H9 (cell line): ENCODE data around the gene AWAT2. TPM values are rescaled to one million over a fixed set of nuclear protein-coding genes. Genes with fewer than 3 reads are reported as not detected.
A peak's percentile ranks its signal among the peaks of the same experiment; 100 is the strongest.

ENCODE experiments used
- DNase-seq: peaks from one replicate; pipeline ENCODE4 v3.0.0-alpha.2; 2017
- H2AFZ ChIP-seq: one replicate; pipeline ENCODE4 v1.6.1; 2013; ENCODE audit warnings: mild to moderate bottlenecking, low read length, control low read depth, moderate library complexity
- H2AK5ac ChIP-seq: 2 replicates; pipeline ENCODE4 v1.6.1; 2013; ENCODE audit warnings: low read length, control low read depth, mixed read lengths; ENCODE audit not compliant: insufficient read length
- H2BK120ac ChIP-seq: one replicate; pipeline ENCODE4 v1.6.1; 2013; ENCODE audit warnings: low read depth, mild to moderate bottlenecking, low read length, control low read depth, inconsistent platforms; ENCODE audit not compliant: poor library complexity, severe bottlenecking
- H2BK12ac ChIP-seq: 2 replicates; pipeline ENCODE4 v1.6.1; 2013; ENCODE audit warnings: low read length, control low read depth, mixed read lengths, low read depth; ENCODE audit not compliant: insufficient read length
- H2BK15ac ChIP-seq: 2 replicates; pipeline ENCODE4 v1.6.1; 2013; ENCODE audit warnings: low read depth, low read length, control low read depth
- H2BK20ac ChIP-seq: one replicate; pipeline ENCODE4 v1.6.1; 2013; ENCODE audit warnings: low read depth, mild to moderate bottlenecking, low read length, control low read depth, inconsistent platforms; ENCODE audit not compliant: poor library complexity, severe bottlenecking
- H2BK5ac ChIP-seq: 2 replicates; pipeline ENCODE4 v1.6.1; 2013; ENCODE audit warnings: low read length, control low read depth, mixed read lengths; ENCODE audit not compliant: insufficient read length
- H3K14ac ChIP-seq: 2 replicates; pipeline ENCODE4 v1.6.1; 2013; ENCODE audit warnings: low read length, control low read depth; ENCODE audit not compliant: insufficient read depth
- H3K18ac ChIP-seq: 2 replicates; pipeline ENCODE4 v1.6.1; 2013; ENCODE audit warnings: low read depth, mild to moderate bottlenecking, mixed read lengths, low read length, control low read depth; ENCODE audit not compliant: insufficient read length
- H3K23ac ChIP-seq: 2 replicates; pipeline ENCODE4 v1.6.1; 2013; ENCODE audit warnings: low read length, control low read depth, mixed read lengths, low read depth; ENCODE audit not compliant: insufficient read length
- H3K23me2 ChIP-seq: 2 replicates; pipeline ENCODE4 v1.6.1; 2013; ENCODE audit warnings: low read depth, mild to moderate bottlenecking, mixed read lengths, low read length, control low read depth; ENCODE audit not compliant: insufficient read length, poor library complexity, severe bottlenecking
- H3K27ac ChIP-seq: 2 replicates; pipeline ENCODE4 v1.5.1; 2013; ENCODE audit warnings: low read length, control low read depth, mixed read lengths, low read depth; ENCODE audit not compliant: insufficient read length
- H3K27me3 ChIP-seq: 2 replicates; pipeline ENCODE4 v1.6.1; 2013; ENCODE audit warnings: low read length, control low read depth, inconsistent platforms; ENCODE audit not compliant: insufficient read depth
- H3K4ac ChIP-seq: 2 replicates; pipeline ENCODE4 v1.6.1; 2013; ENCODE audit warnings: low read depth, mild to moderate bottlenecking, control low read depth, inconsistent platforms, low read length, moderate library complexity
- H3K4me1 ChIP-seq: 2 replicates; pipeline ENCODE4 v1.6.1; 2013; ENCODE audit warnings: low read length, control low read depth, inconsistent platforms; ENCODE audit not compliant: insufficient read depth
- H3K4me2 ChIP-seq: 2 replicates; pipeline ENCODE4 v1.6.1; 2013; ENCODE audit warnings: low read length, control low read depth, mixed read lengths; ENCODE audit not compliant: insufficient read length, insufficient read depth
- H3K56ac ChIP-seq: 2 replicates; pipeline ENCODE4 v1.6.1; 2013; ENCODE audit warnings: low read depth, mild to moderate bottlenecking, mixed read lengths, low read length, control low read depth; ENCODE audit not compliant: insufficient read length
- H3K79me1 ChIP-seq: 2 replicates; pipeline ENCODE4 v1.6.1; 2013; ENCODE audit warnings: low read depth, mild to moderate bottlenecking, moderate library complexity, low read length, control low read depth, inconsistent platforms; ENCODE audit not compliant: insufficient read depth, poor library complexity, severe bottlenecking
- H3K79me2 ChIP-seq: 2 replicates; pipeline ENCODE4 v1.6.1; 2013; ENCODE audit warnings: low read length, control low read depth, inconsistent platforms; ENCODE audit not compliant: insufficient read depth
- H3K9ac ChIP-seq: 2 replicates; pipeline ENCODE4 v1.6.1; 2013; ENCODE audit warnings: low read length, control low read depth, mixed read lengths; ENCODE audit not compliant: insufficient read length; ENCODE audit errors: extremely low read depth
- H3K9me3 ChIP-seq: one replicate; pipeline ENCODE4 v1.6.1; 2013; ENCODE audit warnings: low read depth, low read length, inconsistent platforms; ENCODE audit not compliant: control insufficient read depth
- H3T11ph ChIP-seq: one replicate; pipeline ENCODE4 v1.6.1; 2013; ENCODE audit warnings: mild to moderate bottlenecking, low read length, control low read depth, inconsistent platforms
- H4K20me1 ChIP-seq: one replicate; pipeline ENCODE4 v1.6.1; 2013; ENCODE audit not compliant: control insufficient read depth, insufficient read length, insufficient read depth
- H4K5ac ChIP-seq: 2 replicates; pipeline ENCODE4 v1.6.1; 2013; ENCODE audit warnings: low read depth, mild to moderate bottlenecking, mixed read lengths, low read length, control low read depth; ENCODE audit not compliant: insufficient read length
- H4K8ac ChIP-seq: replicated peaks from 2 replicates; pipeline ENCODE4 v1.6.1; 2013; ENCODE audit warnings: low read length, control low read depth, mixed read lengths, low read depth; ENCODE audit not compliant: insufficient read length
- H4K91ac ChIP-seq: 2 replicates; pipeline ENCODE4 v1.6.1; 2013; ENCODE audit warnings: low read depth, mild to moderate bottlenecking, moderate library complexity, mixed read lengths, low read length, control low read depth; ENCODE audit not compliant: insufficient read length
- H3K27ac Mint-ChIP-seq, 3 experiments: 2 replicates in 2 of 3; 3 replicates in 1 of 3; pipeline ENCODE4 v1.8.0; 2020 to 2021; ENCODE audit warnings: mixed read lengths in 3 of 3, mild to moderate bottlenecking in 1 of 3, moderate library complexity in 1 of 3
- H3K27me3 Mint-ChIP-seq: 2 replicates; pipeline ENCODE4 v1.8.0; 2021; ENCODE audit warnings: low read depth, mild to moderate bottlenecking, moderate library complexity, mixed read lengths
- H3K36me3 Mint-ChIP-seq, 3 experiments: 2 replicates in 2 of 3; 3 replicates in 1 of 3; pipeline ENCODE4 v1.8.0; 2020 to 2021; ENCODE audit warnings: low read depth in 3 of 3, mixed read lengths in 3 of 3; ENCODE audit not compliant: insufficient read depth in 1 of 3
- H3K4me1 Mint-ChIP-seq, 2 experiments: 2 replicates each; pipeline ENCODE4 v1.8.0; 2020; ENCODE audit warnings: mixed read lengths in 2 of 2
- H3K4me3 Mint-ChIP-seq, 2 experiments: 2 replicates in 1 of 2; 3 replicates in 1 of 2; pipeline ENCODE4 v1.8.0; 2020 to 2021; ENCODE audit warnings: mild to moderate bottlenecking in 2 of 2, mixed read lengths in 2 of 2, moderate library complexity in 1 of 2
- H3K9me3 Mint-ChIP-seq, 2 experiments: 2 replicates in 1 of 2; 3 replicates in 1 of 2; pipeline ENCODE4 v1.8.0; 2020; ENCODE audit warnings: mild to moderate bottlenecking in 2 of 2, mixed read lengths in 2 of 2, moderate library complexity in 1 of 2
- WGBS: extraction: QIAGEN DNeasy Blood & Tissue Kit; methylation state at CpG from one replicate; pipeline ENCODE4 v1.1.7; 2013; ENCODE audit warnings: missing lambda C conversion rate, low lambda C conversion rate, mixed read lengths; ENCODE audit not compliant: insufficient read length; ENCODE audit errors: extremely low coverage; 5-methylcytosine and 5-hydroxymethylcytosine counted together
- total RNA-seq: library from RNA; stranded (reverse); gene quantifications from 2 replicates; pipeline ENCODE4 v1.2.1, GENCODE V29; 2021
- TF ChIP-seq, protein P1 (sequence below): fragments of 200-600 bp; sonication (generic); conservative IDR thresholded peaks from 3 replicates; pipeline ENCODE4 v1.8.0; 2021; ENCODE audit warnings: antibody characterized with exemption, mild to moderate bottlenecking

The AWAT2 gene
- total RNA-seq, 1 experiment from 2014 or later: not detected

DNA sequence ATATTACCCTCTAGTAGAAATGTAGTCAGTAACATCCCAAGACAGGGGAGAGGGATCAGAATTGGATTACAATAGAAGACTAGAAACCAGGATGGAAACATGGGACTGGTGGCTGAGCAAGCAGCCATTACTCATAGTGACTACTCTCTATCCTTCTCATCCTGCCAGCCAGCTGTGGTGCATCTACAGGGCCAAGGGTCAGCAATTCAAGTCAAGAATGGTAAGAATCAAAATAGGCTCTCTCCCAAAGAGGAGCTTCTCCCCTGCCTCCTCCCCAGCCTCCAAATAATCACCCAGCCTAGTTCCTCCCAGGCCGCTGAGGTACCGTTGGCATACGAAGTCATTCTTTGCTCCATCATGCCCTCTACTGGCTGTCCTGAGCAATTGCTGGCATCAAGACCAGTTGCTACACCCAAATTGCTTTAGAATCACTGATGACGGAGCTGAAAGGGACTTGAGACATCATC is 19.4 kb downstream of the AWAT2 start:
- H3K23ac ChIP-seq: no peak overlapping the region
- peaks cover 0 to 17% (median 3%) of the 10 kb centered on the region in 3 experiments; a peak in 3 of 7 replicates for H3K36me3 Mint-ChIP-seq
- H3T11ph ChIP-seq: no peak overlapping the region
- H2BK15ac ChIP-seq: no peak overlapping the region
- no peaks in the 10 kb centered on the region for H4K20me1 ChIP-seq
- H3K79me2 ChIP-seq: no peaks in the 10 kb centered on the region
- H2BK5ac ChIP-seq: no peak overlapping the region
- no peaks in the 10 kb centered on the region for H3K4me1 ChIP-seq
- no peak overlapping the region for H3K27ac ChIP-seq
- H4K91ac ChIP-seq: no peak overlapping the region
- no CpG with 5 or more reads among the region's 4 CpGs for WGBS
- H3K4me3 Mint-ChIP-seq: no peak overlapping the region
- no peak overlapping the region for H3K4me2 ChIP-seq
- H2AK5ac ChIP-seq: no peak overlapping the region
- no peak overlapping the region for H3K4ac ChIP-seq
- no peaks in the 10 kb centered on the region for H3K79me1 ChIP-seq
- no peaks in the 10 kb centered on the region for H3K27me3 ChIP-seq
- H3K9me3 ChIP-seq: peaks cover 18% of the 10 kb centered on the region
- no peak overlapping the region for H2BK20ac ChIP-seq
- no peaks in the 10 kb centered on the region for H3K23me2 ChIP-seq
- H2AFZ ChIP-seq: no peak overlapping the region
- peaks cover 1% of the 10 kb centered on the region for H3K27me3 Mint-ChIP-seq
- H2BK120ac ChIP-seq: no peak overlapping the region
- no peak overlapping the region for H4K8ac ChIP-seq
- H4K5ac ChIP-seq: no peak overlapping the region
- H3K27ac Mint-ChIP-seq: no peak overlapping the region
- no peak overlapping the region for H3K9ac ChIP-seq
- peak; percentile 56 for DNase-seq
- H3K18ac ChIP-seq: no peak overlapping the region
- H3K14ac ChIP-seq: no peak overlapping the region
- H3K56ac ChIP-seq: no peak overlapping the region
- H2BK12ac ChIP-seq: no peak overlapping the region
- peaks cover 10 to 16% of the 10 kb centered on the region in 2 experiments for H3K4me1 Mint-ChIP-seq
- TF ChIP-seq, protein P1, sequence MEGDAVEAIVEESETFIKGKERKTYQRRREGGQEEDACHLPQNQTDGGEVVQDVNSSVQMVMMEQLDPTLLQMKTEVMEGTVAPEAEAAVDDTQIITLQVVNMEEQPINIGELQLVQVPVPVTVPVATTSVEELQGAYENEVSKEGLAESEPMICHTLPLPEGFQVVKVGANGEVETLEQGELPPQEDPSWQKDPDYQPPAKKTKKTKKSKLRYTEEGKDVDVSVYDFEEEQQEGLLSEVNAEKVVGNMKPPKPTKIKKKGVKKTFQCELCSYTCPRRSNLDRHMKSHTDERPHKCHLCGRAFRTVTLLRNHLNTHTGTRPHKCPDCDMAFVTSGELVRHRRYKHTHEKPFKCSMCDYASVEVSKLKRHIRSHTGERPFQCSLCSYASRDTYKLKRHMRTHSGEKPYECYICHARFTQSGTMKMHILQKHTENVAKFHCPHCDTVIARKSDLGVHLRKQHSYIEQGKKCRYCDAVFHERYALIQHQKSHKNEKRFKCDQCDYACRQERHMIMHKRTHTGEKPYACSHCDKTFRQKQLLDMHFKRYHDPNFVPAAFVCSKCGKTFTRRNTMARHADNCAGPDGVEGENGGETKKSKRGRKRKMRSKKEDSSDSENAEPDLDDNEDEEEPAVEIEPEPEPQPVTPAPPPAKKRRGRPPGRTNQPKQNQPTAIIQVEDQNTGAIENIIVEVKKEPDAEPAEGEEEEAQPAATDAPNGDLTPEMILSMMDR: peak; percentile 77
- peaks cover 65 to 69% of the 10 kb centered on the region in 2 experiments for H3K9me3 Mint-ChIP-seq
